Stomach (tissue), 9 donors: ENCODE results near the gene TAF4. TPM values are rescaled to one million over a fixed set of nuclear protein-coding genes. Genes with fewer than 3 reads are reported as not detected.

Experiments
- DNase-seq, 2 donors: peaks; one replicate each; pipeline versions ENCODE4 v3.0.0 to v3.0.0-alpha.2; 2013 to 2019
- H3K27ac ChIP-seq, 5 donors: fragments of 200-600 bp in 4 of 5; sonication (generic) in 4 of 5; one replicate each; pipeline ENCODE4 v1.5.1; 2013 to 2019; ENCODE audit warnings: mild to moderate bottlenecking in 1 of 5, moderate library complexity in 1 of 5
- H3K27me3 ChIP-seq, 3 donors: fragments of 200-600 bp; sonication (generic); one replicate each; pipeline ENCODE4 v1.5.1; 2017 to 2019; ENCODE audit warnings: mixed run types in 1 of 3
- H3K36me3 ChIP-seq, 4 donors: fragments of 200-600 bp; sonication (generic); 1 replicate in 3 of 4; 2 replicates in 1 of 4; pipeline ENCODE4 v1.5.1; 2016 to 2019
- H3K4me1 ChIP-seq, 4 donors: fragments of 200-600 bp; sonication (generic); one replicate each; pipeline ENCODE4 v1.5.1; 2016 to 2019
- H3K4me3 ChIP-seq, 4 donors: fragments of 200-600 bp; sonication (generic) in 3 of 4; one replicate each; pipeline ENCODE4 v1.5.1; 2016 to 2019; ENCODE audit warnings: mild to moderate bottlenecking in 1 of 4
- H3K9me3 ChIP-seq, 4 donors: fragments of 200-600 bp; sonication (generic); one replicate each; pipeline ENCODE4 v1.5.1; 2016 to 2019
- EP300 ChIP-seq: sonication (generic); formaldehyde crosslinking; IDR thresholded peaks from one replicate; pipeline ENCODE4 v1.6.1; 2017; ENCODE audit warnings: antibody characterized with exemption
- POLR2A ChIP-seq, 4 donors: fragments of 450-650 bp; IDR thresholded peaks; one replicate each; pipeline ENCODE4 v1.6.1; 2016; ENCODE audit warnings: antibody characterized with exemption in 4 of 4, control low read depth in 2 of 4, mild to moderate bottlenecking in 1 of 4, moderate library complexity in 1 of 4
- POLR2AphosphoS5 ChIP-seq, 3 donors: sonication (generic); formaldehyde crosslinking; IDR thresholded peaks; one replicate each; pipeline ENCODE4 v1.6.1; 2016; ENCODE audit warnings: antibody characterized with exemption in 3 of 3
- WGBS, 5 donors: extraction: QIAGEN DNeasy Blood & Tissue Kit in 3 of 5; methylation state at CpG; one replicate each; pipeline versions ENCODE4 v1.1.5 to v1.1.7; 2013 to 2018; 5-methylcytosine and 5-hydroxymethylcytosine counted together
- intact Hi-C: fragments of 100-400 bp; cut with DNase I; formaldehyde crosslinking; loops from one replicate; pipeline ENCODE4 v1.15.1; 2023; ENCODE audit warnings: low total_unique reads
- polyA plus RNA-seq, 3 donors: library from polyadenylated mRNA; stranded (reverse); fragments of 200-250 nt; gene quantifications; one replicate each; pipeline ENCODE4 v1.2.3, GENCODE V29; 2013
- total RNA-seq, 5 donors: library from RNA; depleted of rRNA; stranded (reverse); fragments of >200 nt; gene quantifications; one replicate each; pipeline versions ENCODE4 v1.1.0 to v1.2.3, GENCODE V29; 2014 to 2016
- TF ChIP-seq, protein P1 (sequence below), 7 experiments: fragments of 450-650 bp in 4 of 7; fragments of 200-600 bp in 3 of 7; sonication (generic) in 3 of 7; IDR thresholded peaks; one replicate each; pipeline ENCODE4 v1.5.1; 2016 to 2019; ENCODE audit warnings: antibody characterized with exemption in 7 of 7, control low read depth in 2 of 7, mild to moderate bottlenecking in 1 of 7
- donor health status: healthy with polysubstance abuse.
- donor health status: Bipolar disorder and iron deficiency.
- donor health status: healthy.

The TAF4 gene
- total and polyA plus RNA-seq, 8 donors, result 3.2 to 33.9 (median 11.2) TPM

DNA sequence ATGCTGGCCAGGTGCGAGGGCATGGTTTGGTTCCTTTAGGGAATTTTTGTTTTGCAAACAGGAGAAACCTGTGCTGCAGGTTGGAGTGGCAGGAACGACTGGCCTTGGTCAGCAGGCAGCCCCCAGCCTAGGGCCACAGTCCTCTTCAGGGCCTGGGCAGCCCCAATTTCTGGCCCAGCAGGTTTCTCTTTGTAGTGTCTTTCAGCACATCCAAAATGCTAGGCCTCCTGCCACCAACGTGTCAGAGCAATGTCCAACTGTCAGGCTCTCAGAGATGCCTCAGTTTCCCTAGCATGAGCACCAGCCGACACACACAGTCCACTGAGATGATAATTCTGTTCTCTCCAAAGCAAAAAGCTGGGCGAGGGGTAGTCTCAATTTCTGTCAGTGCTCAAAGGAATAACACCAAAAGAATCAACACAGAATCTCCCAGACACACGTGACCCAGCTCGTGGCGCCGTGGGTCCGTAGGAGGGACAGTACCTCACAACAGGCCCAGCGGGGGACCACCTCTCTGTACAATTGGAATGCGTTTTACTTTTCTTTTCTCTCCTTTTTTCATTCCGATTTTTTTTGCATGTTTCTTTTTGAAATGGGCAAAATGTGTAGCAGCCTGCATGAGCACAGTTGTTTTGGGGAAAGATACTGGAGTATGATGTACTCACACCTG is 125.9 kb downstream of the TAF4 start:
- no peak for DNase-seq
- Histone ChIP-seq H3K27me3 (peaks cover 0 to 30% (median 9%) of the 10 kb centered on the region in 3 donors), H3K9me3 (no peaks in the 10 kb centered on the region), H3K36me3 (no peaks in the 10 kb centered on the region), H3K4me1 (no peaks in the 10 kb centered on the region), H3K4me3 (no peak overlapping the region), H3K27ac (no peak overlapping the region)
- WGBS, 5 donors, result 72 to 81% (median 75%) methylated on average over 13 of the region's 13 CpGs
- TF ChIP-seq EP300, result no peak
- intact Hi-C loops, result no loop called here

DNA sequence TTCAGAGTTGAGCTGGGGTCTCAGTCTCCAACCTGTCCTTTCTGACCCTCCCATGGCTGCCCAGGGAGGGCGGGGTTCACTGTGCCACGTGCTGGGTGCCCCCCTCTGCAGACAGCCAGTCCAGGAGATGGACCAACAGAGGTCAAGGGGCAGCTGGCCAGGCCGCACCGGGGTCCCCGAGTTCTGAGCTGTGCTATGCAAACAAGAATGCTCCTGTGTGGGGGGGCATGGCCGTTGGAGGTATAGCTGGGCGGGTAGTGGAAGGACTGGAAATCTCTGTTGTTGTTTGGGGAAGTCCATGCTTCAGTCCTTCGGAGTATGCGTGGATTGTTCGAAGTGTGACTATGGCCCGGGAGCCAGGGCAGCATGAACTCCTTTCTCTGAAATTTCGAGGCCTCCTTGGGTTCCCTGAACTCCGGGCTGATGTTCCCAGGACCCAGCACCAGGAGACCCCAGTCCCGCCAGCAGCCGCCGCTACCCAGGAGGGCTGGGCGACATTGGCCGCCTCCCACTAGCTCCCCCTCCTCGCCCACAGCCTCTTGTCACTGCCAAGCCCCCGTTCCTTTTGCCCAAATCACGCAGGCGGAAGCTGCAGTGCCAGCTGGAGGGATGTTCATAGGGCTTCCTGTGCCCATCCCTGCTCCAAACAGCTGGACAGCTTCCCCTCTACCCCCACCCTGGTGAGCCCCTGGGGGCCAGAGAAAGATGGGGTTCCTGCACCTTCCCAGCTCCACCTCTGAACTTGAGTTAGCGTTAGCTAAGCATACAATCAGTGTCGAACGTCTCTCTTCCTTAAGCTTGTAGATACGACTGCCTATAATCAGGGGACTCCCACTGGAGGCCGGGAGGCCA is 126.6 kb downstream of the TAF4 start:
- 64 to 79% (median 76%) methylated on average over 21 to 27 of the region's 27 CpGs for WGBS, 5 donors
- H3K27ac ChIP-seq, result no peak overlapping the region
- intact Hi-C loops, result no loop called here
- no peaks in the 10 kb centered on the region for H3K4me1 ChIP-seq
- H3K9me3 ChIP-seq, result no peaks in the 10 kb centered on the region
- TF ChIP-seq POLR2AphosphoS5 (IDR thresholded peaks at IDR 0.05), result no peak
- peaks cover 0 to 37% (median 9%) of the 10 kb centered on the region in 3 donors for H3K27me3 ChIP-seq
- no peak for DNase-seq
- no peaks in the 10 kb centered on the region for H3K36me3 ChIP-seq
- no peak overlapping the region for H3K4me3 ChIP-seq

DNA sequence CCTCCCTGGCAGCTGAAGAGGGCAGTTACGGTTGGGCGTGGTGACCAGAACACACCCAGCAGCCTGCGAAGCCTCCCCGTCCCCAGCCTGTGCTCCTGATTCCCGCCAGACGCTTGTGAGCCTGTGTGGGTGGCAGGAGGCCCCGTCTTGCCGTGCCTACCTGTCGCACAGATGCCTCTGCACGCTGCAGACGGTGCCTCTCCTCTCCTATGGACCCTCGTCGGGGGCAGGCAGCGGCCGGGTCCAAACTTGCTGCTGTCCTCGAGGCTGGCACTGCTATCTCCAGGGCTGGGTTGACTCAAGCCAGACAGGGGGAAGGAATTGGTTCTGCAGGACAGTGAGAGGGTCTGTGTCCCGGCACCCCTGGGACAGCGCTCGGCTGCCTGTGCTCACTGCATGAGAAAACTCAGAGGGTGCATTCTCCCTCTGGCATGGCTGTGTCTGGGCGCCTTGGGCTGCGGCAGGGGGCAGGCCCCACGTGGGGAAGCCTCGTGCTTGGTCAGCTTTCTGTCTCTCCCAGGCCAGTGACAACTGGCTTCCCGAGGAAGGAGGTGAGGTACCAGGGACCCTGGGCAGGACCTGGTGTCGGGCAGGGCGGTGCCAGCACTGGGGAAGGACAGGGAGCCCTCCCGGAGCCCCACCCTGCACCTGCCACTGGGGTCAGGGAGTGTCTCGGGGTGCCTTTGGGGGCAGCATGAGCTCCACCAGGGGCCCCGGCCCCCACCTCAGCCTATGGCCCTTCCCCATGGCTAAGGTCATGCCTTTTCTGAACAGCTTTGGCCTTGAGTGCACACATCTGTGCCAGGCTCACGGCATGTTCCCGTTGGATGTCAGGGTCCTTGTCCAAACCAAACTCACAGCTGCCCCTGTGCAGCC is 127.5 kb downstream of the TAF4 start:
- H3K4me3 ChIP-seq, result no peak overlapping the region
- no peaks in the 10 kb centered on the region for H3K9me3 ChIP-seq
- peaks cover 0 to 46% (median 9%) of the 10 kb centered on the region in 3 donors for H3K27me3 ChIP-seq
- H3K27ac ChIP-seq, result no peak overlapping the region
- no peak for TF ChIP-seq EP300
- no peak for TF ChIP-seq POLR2AphosphoS5 (IDR thresholded peaks at IDR 0.05)
- TF ChIP-seq, protein P1, sequence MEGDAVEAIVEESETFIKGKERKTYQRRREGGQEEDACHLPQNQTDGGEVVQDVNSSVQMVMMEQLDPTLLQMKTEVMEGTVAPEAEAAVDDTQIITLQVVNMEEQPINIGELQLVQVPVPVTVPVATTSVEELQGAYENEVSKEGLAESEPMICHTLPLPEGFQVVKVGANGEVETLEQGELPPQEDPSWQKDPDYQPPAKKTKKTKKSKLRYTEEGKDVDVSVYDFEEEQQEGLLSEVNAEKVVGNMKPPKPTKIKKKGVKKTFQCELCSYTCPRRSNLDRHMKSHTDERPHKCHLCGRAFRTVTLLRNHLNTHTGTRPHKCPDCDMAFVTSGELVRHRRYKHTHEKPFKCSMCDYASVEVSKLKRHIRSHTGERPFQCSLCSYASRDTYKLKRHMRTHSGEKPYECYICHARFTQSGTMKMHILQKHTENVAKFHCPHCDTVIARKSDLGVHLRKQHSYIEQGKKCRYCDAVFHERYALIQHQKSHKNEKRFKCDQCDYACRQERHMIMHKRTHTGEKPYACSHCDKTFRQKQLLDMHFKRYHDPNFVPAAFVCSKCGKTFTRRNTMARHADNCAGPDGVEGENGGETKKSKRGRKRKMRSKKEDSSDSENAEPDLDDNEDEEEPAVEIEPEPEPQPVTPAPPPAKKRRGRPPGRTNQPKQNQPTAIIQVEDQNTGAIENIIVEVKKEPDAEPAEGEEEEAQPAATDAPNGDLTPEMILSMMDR (IDR thresholded peaks at IDR 0.05), result no peak
- 65 to 75% (median 68%) methylated on average over 22 to 31 of the region's 31 CpGs for WGBS, 5 donors
- intact Hi-C loops, result no loop called here
- no peaks in the 10 kb centered on the region for H3K36me3 ChIP-seq
- no peaks in the 10 kb centered on the region for H3K4me1 ChIP-seq
- no peak for DNase-seq

DNA sequence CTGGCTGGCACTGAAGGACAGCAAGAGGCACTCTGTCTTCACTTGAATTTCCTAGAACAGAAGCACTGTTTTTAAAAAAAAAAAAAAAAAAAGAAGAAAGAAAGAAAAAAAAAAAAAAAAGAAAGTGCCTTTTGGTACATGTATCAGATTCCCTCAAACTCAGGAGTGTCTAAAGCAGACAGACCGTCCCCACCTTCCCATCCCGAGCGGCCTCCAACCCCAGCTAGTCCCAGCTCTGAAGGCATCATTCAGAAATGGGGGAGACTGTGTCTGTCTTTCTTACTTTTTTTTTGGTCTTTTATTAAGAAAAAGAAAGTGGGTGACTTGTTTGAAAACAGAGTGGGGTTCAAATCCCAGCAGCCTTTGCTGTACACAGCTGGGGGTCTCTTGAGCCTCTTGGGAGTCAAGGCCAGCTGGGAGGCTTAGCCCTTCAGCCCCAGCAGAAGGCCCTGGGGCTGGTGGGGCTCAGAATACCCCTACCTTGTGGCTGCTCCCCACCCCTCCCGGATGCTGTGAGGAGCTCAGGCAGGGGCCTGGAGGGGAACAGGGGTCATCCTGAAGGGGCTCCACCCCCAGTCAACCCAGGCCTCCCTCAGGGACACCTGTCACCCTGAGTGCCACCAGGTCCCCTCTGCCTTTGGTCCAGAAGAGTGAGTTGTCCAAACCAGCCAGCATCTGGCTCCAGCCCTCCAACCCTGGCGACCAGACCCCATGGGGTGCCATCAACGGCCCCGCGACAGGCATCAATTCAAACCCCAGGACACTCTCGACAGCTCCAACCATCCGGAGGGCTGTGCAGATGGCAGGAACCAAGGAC is 128.3 kb downstream of the TAF4 start:
- intact Hi-C loops, result no loop called here
- no peak overlapping the region for H3K4me3 ChIP-seq
- WGBS, 5 donors, result 60 to 77% (median 72%) methylated on average over 7 to 10 of the region's 10 CpGs
- H3K9me3 ChIP-seq, result no peaks in the 10 kb centered on the region
- DNase-seq, result no peak
- H3K27ac ChIP-seq, result no peak overlapping the region
- peaks cover 0 to 48% (median 9%) of the 10 kb centered on the region in 3 donors for H3K27me3 ChIP-seq
- TF ChIP-seq, protein P1 (IDR thresholded peaks at IDR 0.05), result no peak
- TF ChIP-seq EP300, result no peak
- no peak for TF ChIP-seq POLR2A (IDR thresholded peaks at IDR 0.05)
- TF ChIP-seq POLR2AphosphoS5 (IDR thresholded peaks at IDR 0.05), result no peak
- no peaks in the 10 kb centered on the region for H3K36me3 ChIP-seq
- no peaks in the 10 kb centered on the region for H3K4me1 ChIP-seq
